Adrenal gland (tissue), 12 donors: Measurements from ENCODE around the gene HPSE2. TPM values are rescaled to one million over a fixed set of nuclear protein-coding genes. Genes with fewer than 3 reads are reported as not detected.
"Not testable (repeated sequence)": the region's sequence is repeated elsewhere in the genome, so short reads cannot be mapped to it uniquely, and the experiment has no call there.

ENCODE experiments used
- DNase-seq, 7 donors: peaks; one replicate each; pipeline ENCODE4 v3.0.0-alpha.2; 2019 to 2020
- H3K27ac ChIP-seq, 5 donors: fragments of 200-600 bp; sonication (generic) in 4 of 5; 1 replicate in 3 of 5; 2 replicates in 2 of 5; pipeline versions ENCODE4 v1.5.1 to v1.8.0; 2016 to 2020; ENCODE audit warnings: mild to moderate bottlenecking in 1 of 5
- H3K27me3 ChIP-seq: fragments of 200-600 bp; 2 replicates; pipeline ENCODE4 v1.8.0; 2021
- H3K36me3 ChIP-seq, 2 donors: fragments of 200-600 bp; replicated peaks in 1 of 2; 1 replicate in 1 of 2; 2 replicates in 1 of 2; pipeline versions ENCODE4 v1.5.1 to v1.8.0; 2018 to 2022
- H3K4me1 ChIP-seq, 2 donors: fragments of 200-600 bp; replicated peaks in 1 of 2; 1 replicate in 1 of 2; 2 replicates in 1 of 2; pipeline versions ENCODE4 v1.5.1 to v1.8.0; 2018 to 2021
- H3K4me3 ChIP-seq, 4 donors: fragments of 200-600 bp; sonication (generic) in 3 of 4; one replicate each; pipeline ENCODE4 v1.5.1; 2016 to 2018
- H3K9me3 ChIP-seq, 3 donors: fragments of 200-600 bp; sonication (generic) in 1 of 3; replicated peaks in 1 of 3; 1 replicate in 2 of 3; 2 replicates in 1 of 3; pipeline versions ENCODE4 v1.5.1 to v1.8.0; 2016 to 2021
- CTCF ChIP-seq, 6 experiments: fragments of 450-650 bp in 4 of 6; fragments of 200-600 bp in 2 of 6; sonication (generic) in 1 of 6; IDR thresholded peaks; 1 replicate in 5 of 6; 2 replicates in 1 of 6; pipeline versions ENCODE4 v1.5.1 to v1.8.0; 2016 to 2021; ENCODE audit warnings: antibody characterized with exemption in 6 of 6, mild to moderate bottlenecking in 2 of 6, moderate library complexity in 1 of 6
- POLR2A ChIP-seq, 2 donors: fragments of 450-650 bp; IDR thresholded peaks; one replicate each; pipeline ENCODE4 v1.6.1; 2017; ENCODE audit warnings: antibody characterized with exemption in 2 of 2, mild to moderate bottlenecking in 2 of 2, moderate library complexity in 1 of 2
- WGBS, 4 donors: extraction: QIAGEN DNeasy Blood & Tissue Kit in 2 of 4; methylation state at CpG; one replicate each; pipeline versions ENCODE4 v1.1.5 to v1.1.7; 2013 to 2017; 5-methylcytosine and 5-hydroxymethylcytosine counted together
- intact Hi-C, 2 donors: fragments of 100-400 bp; cut with DNase I; formaldehyde crosslinking; loops; one replicate each; pipeline versions ENCODE4 v1.14.1 to v1.15.0; 2022 to 2023
- polyA plus RNA-seq, 3 donors: library from polyadenylated mRNA; stranded (reverse); fragments of 200-250 nt in 2 of 3; fragments of 350-450 nt in 1 of 3; fragmentation: Illumina TruSeq in 1 of 3; extraction: RNeasy Lipid Tissue Mini Kit (QIAGEN cat#74804) in 1 of 3; gene quantifications; one replicate each; pipeline ENCODE4 v1.2.3, GENCODE V29; 2013 to 2014
- total RNA-seq, 9 donors: library from RNA; depleted of rRNA in 4 of 9; stranded (reverse); fragments of >200 nt in 4 of 9; fragments of 120-200 nt in 1 of 9; fragmentation: NEBNext Ultra II Directional in 1 of 9; extraction: Animal tissue kit (Norgen Biotek cat#: 25700) in 1 of 9; gene quantifications; one replicate each; pipeline versions ENCODE4 v1.1.0 to v1.2.4, GENCODE V29; 2013 to 2023
- donor health status: healthy with polysubstance abuse.
- donor health status: Bipolar disorder and iron deficiency.
- donor health status: DM: yes; HTN: yes; CAD: no.
- donor health status: DM: no; HTN: no; CAD: no.
- donor health status: DM: no; HTN: no; CAD: no.
- donor health status: DM: yes; HTN: yes; CAD: no.

HPSE2 gene
- total and polyA plus RNA-seq, 12 donors: under 0.01 to 0.16 (median 0.10) TPM; not detected in 9

- WGBS, 4 donors: 34 to 54% (median 41%) methylated on average over 3 to 4 of the region's 4 CpGs
- Histone ChIP-seq H3K4me3 (no peak overlapping the region), H3K4me1 (no peaks in the 10 kb centered on the region), H3K27me3 (no peaks in the 10 kb centered on the region), H3K36me3 (no peaks in the 10 kb centered on the region), H3K27ac (no peak overlapping the region), H3K9me3 (no peaks in the 10 kb centered on the region)
- no peak for DNase-seq
- TF ChIP-seq CTCF (IDR thresholded peaks at IDR 0.05) (no peak), POLR2A (IDR thresholded peaks at IDR 0.05) (no peak)
- intact Hi-C loops: no loop called here
Observed at GRCh38 chr10:99266383-99266782, 30.7 kb upstream of the HPSE2 start.

GRCh38 chr10:99248824-99249223 is 13.2 kb upstream of the HPSE2 start:
- WGBS, 4 donors: 30 to 63% (median 46%) methylated on average over 2 of the region's 2 CpGs
- intact Hi-C loops: loop anchor here (5.0 to 10.0 kb wide), 2 partner anchors 782 to 784 kb away; no protein-coding TSS in a partner anchor

GRCh38 chr10:99247893-99248292 is 12.2 kb upstream of the HPSE2 start:
- DNase-seq, H3K9me3 ChIP-seq, H3K36me3 ChIP-seq, H3K4me1 ChIP-seq, H3K27ac ChIP-seq, H3K27me3 ChIP-seq, H3K4me3 ChIP-seq: not testable (repeated sequence)
- intact Hi-C loops: loop anchor here (5.0 to 10.0 kb wide), 2 partner anchors 781 to 783 kb away; no protein-coding TSS in a partner anchor

More at GRCh38 chr10:99248824-99249223, 13.2 kb upstream of the HPSE2 start:
- H3K9me3 ChIP-seq: no peaks in the 10 kb centered on the region
- no peak overlapping the region for H3K27ac ChIP-seq
- DNase-seq: no peak
- TF ChIP-seq POLR2A (IDR thresholded peaks at IDR 0.05): no peak
- no peaks in the 10 kb centered on the region for H3K36me3 ChIP-seq
- no peaks in the 10 kb centered on the region for H3K27me3 ChIP-seq
- no peaks in the 10 kb centered on the region for H3K4me1 ChIP-seq
- no peak overlapping the region for H3K4me3 ChIP-seq

- intact Hi-C loops: loop anchor here in 1 of 2 donors (10.0 kb wide), 1 partner anchor 1322 kb away; no protein-coding TSS in a partner anchor
- H3K4me3 ChIP-seq: no peak overlapping the region
- H3K36me3 ChIP-seq: no peaks in the 10 kb centered on the region
- H3K4me1 ChIP-seq: peaks cover 0 to 16% of the 10 kb centered on the region in 2 donors
- no peak for TF ChIP-seq CTCF (IDR thresholded peaks at IDR 0.05)
- DNase-seq: no peak
- 13 to 19% (median 16%) methylated on average over 15 to 25 of the region's 25 CpGs for WGBS, 4 donors
- no peaks in the 10 kb centered on the region for H3K9me3 ChIP-seq
- H3K27me3 ChIP-seq: peaks cover 63% of the 10 kb centered on the region
- H3K27ac ChIP-seq: no peak overlapping the region
Observed at GRCh38 chr10:99236627-99237309, 1.1 kb upstream of the HPSE2 start.

- no peak for DNase-seq
- TF ChIP-seq POLR2A (IDR thresholded peaks at IDR 0.05) (no peak), CTCF (IDR thresholded peaks at IDR 0.05) (no peak)
- peaks cover 0 to 16% of the 10 kb centered on the region in 2 donors for H3K4me1 ChIP-seq
- H3K36me3 ChIP-seq: no peaks in the 10 kb centered on the region
- no peaks in the 10 kb centered on the region for H3K9me3 ChIP-seq
- peak overlapping the region in 1 of 4 donors; percentile 51 for H3K4me3 ChIP-seq
- H3K27me3 ChIP-seq: peaks cover 73% of the 10 kb centered on the region
- no peak overlapping the region for H3K27ac ChIP-seq
- WGBS, 4 donors: 5 to 7% (median 6%) methylated on average over 17 of the region's 17 CpGs
- intact Hi-C loops: loop anchor here in 1 of 2 donors (10.0 kb wide), 1 partner anchor 1320 kb away; no protein-coding TSS in a partner anchor
Observed at GRCh38 chr10:99234791-99235657, 628 bp downstream of the HPSE2 start.
